HG03097 (cell line): ENCODE data around the gene SLC5A1.
"Not testable (repeated sequence)": the region's sequence is repeated elsewhere in the genome, so short reads cannot be mapped to it uniquely, and the experiment has no call there.

Experiments used
- ATAC-seq: cut with Tn5 transposase; IDR thresholded peaks from one replicate; pipeline ENCODE4 v1.9.1; 2021; ENCODE audit not compliant: unreplicated experiment, low FRiP score

SLC5A1 gene

GRCh38 chr22:32140688-32141087 is 97.6 kb downstream of the SLC5A1 start:
- not testable (repeated sequence) for ATAC-seq

GRCh38 chr22:32142600-32142999 is 99.5 kb downstream of the SLC5A1 start:
- no peak for ATAC-seq

DNA sequence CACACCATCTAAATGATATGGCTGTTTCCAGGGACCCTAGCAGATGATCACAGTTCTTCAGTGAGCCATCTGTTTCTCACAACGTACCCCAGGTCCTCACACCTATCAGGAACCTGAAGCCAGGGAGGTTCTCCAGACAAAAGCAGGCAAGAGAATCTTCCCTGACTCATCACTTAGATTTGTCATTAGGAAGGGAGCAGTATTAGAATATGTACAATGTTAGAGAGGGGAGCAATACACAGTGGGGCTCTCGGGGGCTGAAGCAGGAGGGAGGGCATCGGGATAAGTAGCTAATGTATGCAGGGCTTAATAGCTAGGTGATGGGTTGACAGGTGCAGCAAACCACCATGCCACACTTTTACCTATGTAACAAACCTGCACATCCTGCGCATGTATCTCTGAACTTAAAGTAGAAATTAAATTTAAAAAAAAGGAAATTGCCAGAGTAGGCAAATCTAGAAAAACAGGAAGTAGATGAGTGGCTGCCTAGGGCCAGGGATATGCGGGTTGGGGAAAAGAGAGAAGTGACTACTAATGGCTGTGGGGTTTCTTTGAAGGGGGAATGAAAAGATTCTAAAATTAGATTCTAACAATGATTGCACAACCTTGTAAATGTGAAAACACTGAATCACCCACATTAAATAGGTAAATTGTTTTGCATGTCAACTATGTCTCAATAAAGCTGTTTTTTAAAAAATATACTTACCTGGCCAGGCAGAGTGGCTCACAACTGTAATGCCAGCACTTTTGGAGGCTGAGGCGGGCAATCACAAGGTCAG is 101.6 kb downstream of the SLC5A1 start:
- no peak for ATAC-seq

GRCh38 chr22:32147128-32147527 is 104.1 kb downstream of the SLC5A1 start:
- not testable (repeated sequence) for ATAC-seq

GRCh38 chr22:32148372-32148771 is 105.3 kb downstream of the SLC5A1 start:
- not testable (repeated sequence) for ATAC-seq

DNA sequence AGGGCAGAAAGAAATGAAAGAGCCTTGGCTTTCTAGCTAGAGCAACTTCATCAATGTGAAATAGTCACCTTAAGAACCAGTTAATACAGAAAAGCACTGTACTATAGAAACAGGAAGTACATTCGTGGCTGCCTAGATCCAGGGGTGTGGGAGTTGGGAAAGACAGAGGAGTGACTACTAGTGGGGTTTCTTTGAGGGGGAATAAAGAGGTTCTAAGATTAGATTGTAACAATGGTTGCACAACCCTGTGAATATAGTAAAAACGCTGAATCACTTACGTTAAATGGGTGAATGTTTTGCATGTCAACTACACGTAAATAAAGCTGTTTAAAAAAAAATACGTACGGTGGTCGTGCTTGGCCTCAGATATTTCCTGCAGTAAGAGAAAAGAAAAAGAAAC is 107.6 kb downstream of the SLC5A1 start:
- not testable (repeated sequence) for ATAC-seq

GRCh38 chr22:32151641-32152040 is 108.6 kb downstream of the SLC5A1 start:
- ATAC-seq = not testable (repeated sequence)

- ATAC-seq = not testable (repeated sequence)
Measured at GRCh38 chr22:32154727-32155126, 111.7 kb downstream of the SLC5A1 start.

GRCh38 chr22:32157632-32158031 is 114.6 kb downstream of the SLC5A1 start:
- not testable (repeated sequence) for ATAC-seq

DNA sequence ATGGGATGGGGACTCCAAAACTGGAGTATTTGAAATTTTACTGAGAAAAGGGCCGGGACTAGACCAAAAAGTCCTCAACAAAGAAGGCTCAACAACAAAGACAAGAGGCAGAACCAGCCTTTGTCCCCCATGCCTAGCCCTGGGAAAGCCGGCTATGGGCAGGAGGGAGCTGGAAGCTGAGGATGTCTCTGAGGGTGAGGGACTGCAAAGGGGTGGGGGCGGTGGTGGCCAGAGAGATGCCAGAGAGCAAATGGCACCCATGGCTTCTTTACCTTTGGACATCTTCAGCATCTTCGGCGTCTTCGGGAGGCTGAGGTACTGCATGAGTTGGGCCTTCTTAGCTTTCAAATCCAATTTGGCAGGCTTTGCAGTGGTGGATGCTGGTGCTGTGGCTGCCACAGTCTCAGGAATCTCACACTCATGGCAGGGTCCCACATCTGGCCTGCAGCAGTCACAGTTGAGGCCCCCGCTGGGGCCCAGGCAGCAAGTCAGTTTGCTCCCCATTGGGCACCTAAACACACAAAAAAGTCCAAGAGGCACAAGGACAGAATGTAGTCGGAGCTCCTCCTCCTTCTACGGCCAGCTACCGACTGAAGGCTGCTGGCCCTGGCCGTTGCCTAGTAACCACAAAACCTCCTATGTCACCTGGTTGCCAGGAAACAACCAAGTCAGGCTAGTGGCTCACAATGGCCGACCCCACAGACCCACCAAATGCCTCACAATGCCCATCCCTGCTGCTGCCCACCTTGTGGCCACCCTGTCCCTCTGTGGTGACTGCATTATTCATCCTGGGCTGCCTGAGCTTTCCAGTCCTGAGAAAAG is 115.9 kb downstream of the SLC5A1 start, which contains the start of gene C22orf42:
Gene C22orf42, minus strand, starts transcription at position 592 of the 822 bp plus-strand sequence. Its CDS starts 88 bp downstream, at position 504.
- ATAC-seq = no peak

DNA sequence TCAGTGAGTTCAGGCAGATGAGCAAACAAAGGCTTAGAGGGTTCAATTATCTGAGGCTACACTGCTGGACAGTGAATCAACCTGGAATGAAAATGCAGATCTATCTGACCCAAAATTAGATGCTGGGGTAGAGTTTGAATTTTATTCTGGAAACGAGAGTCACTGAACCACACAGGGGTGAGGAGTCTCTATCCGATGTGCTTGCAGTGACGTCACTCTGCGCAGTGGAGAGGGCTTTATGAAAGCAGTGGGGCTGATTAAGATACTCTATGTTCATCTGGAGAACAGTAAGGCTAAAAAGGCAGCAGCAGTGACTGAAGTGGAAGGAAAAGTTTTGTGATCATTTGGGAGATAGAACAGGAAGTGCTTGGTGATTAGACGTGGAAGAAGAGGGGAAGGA is 117.3 kb downstream of the SLC5A1 start:
- ATAC-seq = not testable (repeated sequence)
